BJ (cell line): Measurements from ENCODE around the gene TCTN1. TPM values are rescaled to one million over a fixed set of nuclear protein-coding genes. Genes with fewer than 3 reads are reported as not detected.
"Not testable (repeated sequence)": the region's sequence is repeated elsewhere in the genome, so short reads cannot be mapped to it uniquely, and the experiment has no call there.

Experiments
- CTCF ChIA-PET: fragments of 350-600 bp; formaldehyde crosslinking; extraction: SDS; loops from one replicate; lab custom pipeline; 2021; ENCODE audit warnings: antibody characterized with exemption, inconsistent platforms; lab: Yijun Ruan, JAX
- POLR2A ChIA-PET: fragments of 300-600 bp; sonication (Branson Sonifier 250); formaldehyde crosslinking; extraction: SDS; loops from one replicate; lab custom pipeline; 2021; ENCODE audit warnings: antibody characterized with exemption; lab: Charles Lee
- DNase-seq: peaks from one replicate; pipeline ENCODE4 v3.0.0-alpha.2; 2011; ENCODE audit warnings: low read depth
- H3K27me3 ChIP-seq: 2 replicates; pipeline ENCODE4 v1.6.0; 2011; ENCODE audit warnings: low read length; ENCODE audit not compliant: control insufficient read depth, insufficient read depth
- H3K36me3 ChIP-seq: 2 replicates; pipeline ENCODE4 v1.5.1; 2011; ENCODE audit warnings: low read length; ENCODE audit not compliant: control insufficient read depth, insufficient read depth
- H3K4me3 ChIP-seq: 2 replicates; pipeline ENCODE4 v1.5.1; 2011; ENCODE audit warnings: low read depth, mild to moderate bottlenecking, control low read depth, low read length
- CTCF ChIP-seq: IDR thresholded peaks from 2 replicates; pipeline ENCODE4 v1.5.1; 2011; ENCODE audit warnings: low read depth, mild to moderate bottlenecking, control low read depth, inconsistent platforms, low read length, moderate library complexity; ENCODE audit not compliant: insufficient read depth
- polyA plus RNA-seq: library from polyadenylated mRNA; depleted of rRNA; stranded (reverse); fragments of >200 nt; gene quantifications from 2 replicates; pipeline ENCODE4 v1.2.3, GENCODE V29; 2011

The TCTN1 gene
- polyA plus RNA-seq, 1 experiment = 34.1 TPM

GRCh38 chr12:110582276-110583136 is 31.4 kb upstream of the TCTN1 start:
- CTCF ChIA-PET = no interaction called here
- Histone ChIP-seq H3K27me3 (no peaks in the 10 kb centered on the region), H3K4me3 (peak overlapping the region; percentile 77), H3K36me3 (no peaks in the 10 kb centered on the region)
- POLR2A ChIA-PET = no interaction called here
- DNase-seq = no peak
- TF ChIP-seq CTCF = no peak

GRCh38 chr12:110583137-110584059 is 30.5 kb upstream of the TCTN1 start, which contains the start of gene PPTC7:
Gene PPTC7 (minus strand): TSS chr12:110583318. CDS start chr12:110583031, 287 bp downstream.
- ChIA-PET CTCF (interaction anchor here (2.1 kb wide), 1 partner anchor 18 kb away, joined by 6 read pairs; no protein-coding TSS in a partner anchor), POLR2A (no interaction called here)
- Histone ChIP-seq H3K27me3 (no peaks in the 10 kb centered on the region), H3K36me3 (no peaks in the 10 kb centered on the region), H3K4me3 (peak within 1 kb of the TSS; percentile 77)
- peak; percentile 55 for DNase-seq
- no peak for TF ChIP-seq CTCF

GRCh38 chr12:110585231-110585799 is 28.6 kb upstream of the TCTN1 start:
- CTCF ChIA-PET = interaction anchor here (0.5 to 2.1 kb wide), 7 partner anchors 15 to 135 kb away, joined by 3 to 9 read pairs (median 4); partner anchors contain the start of gene ARPC3
- H3K27me3 ChIP-seq = no peaks in the 10 kb centered on the region
- H3K36me3 ChIP-seq = no peaks in the 10 kb centered on the region
- H3K4me3 ChIP-seq = no peak overlapping the region
- DNase-seq = no peak
- POLR2A ChIA-PET = no interaction called here
- TF ChIP-seq CTCF = no peak

GRCh38 chr12:110587102-110587501 is 26.8 kb upstream of the TCTN1 start:
- H3K27me3 ChIP-seq, H3K4me3 ChIP-seq, POLR2A ChIA-PET, H3K36me3 ChIP-seq, DNase-seq: not testable (repeated sequence)
- CTCF ChIA-PET = interaction anchor here (1.1 to 1.2 kb wide), 3 partner anchors 13 to 16 kb away, joined by 4 to 5 read pairs (median 4); no protein-coding TSS in a partner anchor

- no peak for TF ChIP-seq CTCF
- H3K4me3 ChIP-seq = no peak overlapping the region
- ChIA-PET CTCF (interaction anchor here (0.7 to 4.1 kb wide), 4 partner anchors 10 to 121 kb away, joined by 6 to 16 read pairs (median 9); partner anchors contain the start of gene FAM216A), POLR2A (no interaction called here)
- no peaks in the 10 kb centered on the region for H3K27me3 ChIP-seq
- H3K36me3 ChIP-seq = no peaks in the 10 kb centered on the region
- no peak for DNase-seq
Measured at GRCh38 chr12:110590059-110590458, 23.9 kb upstream of the TCTN1 start.
